Measurements from ENCODE around the gene PSMD1.

DNA sequence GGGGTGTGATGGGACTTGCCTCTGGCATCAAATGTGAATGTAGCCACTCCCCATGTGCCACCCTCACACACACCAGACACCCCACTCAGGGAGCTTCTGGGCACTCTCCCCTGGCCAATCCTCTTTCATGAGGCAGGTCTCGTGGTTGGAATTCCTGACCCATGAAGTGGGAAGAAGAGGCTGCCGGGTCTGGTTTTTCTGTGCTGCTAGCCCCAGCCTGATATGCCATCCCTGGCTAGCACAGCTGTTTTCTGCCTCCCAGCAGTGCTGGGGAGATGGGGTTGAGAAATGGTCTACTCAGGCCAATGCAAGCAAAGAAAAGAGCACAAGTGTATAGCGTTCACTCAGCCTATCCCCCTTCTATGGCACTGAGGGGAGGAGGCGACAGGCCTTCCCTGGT lies 20.5 kb upstream of the PSMD1 start:
- TF ChIP-seq CTCF (conservative IDR thresholded peaks at IDR 0.05; ENCODE audit: low read depth, low read length), result no peak
- TF ChIP-seq EZH2 (IDR thresholded peaks at IDR 0.05; ENCODE audit: borderline replicate concordance, low read depth, low read length, poor library complexity, severe bottlenecking), result no peak
